ENCODE data around the gene PGM2.

Gene PGM2

GRCh38 chr4:37904824-37905223 is 78.3 kb downstream of the PGM2 start:
- no peak for DNase-seq

GRCh38 chr4:37905533-37906169 is 79.2 kb downstream of the PGM2 start:
- no peak for DNase-seq

- no peak for DNase-seq
Measured at GRCh38 chr4:37908488-37909331, 82.2 kb downstream of the PGM2 start.

GRCh38 chr4:37909332-37910090 is 83.0 kb downstream of the PGM2 start:
- no peak for DNase-seq

GRCh38 chr4:37910091-37910486 is 83.6 kb downstream of the PGM2 start:
- DNase-seq: no peak

All from eye (tissue), 1 donor.